Tibial nerve (tissue), 4 donors: ENCODE measurements around the gene MLLT6. TPM values are rescaled to one million over a fixed set of nuclear protein-coding genes. Genes with fewer than 3 reads are reported as not detected.

Source experiments
- DNase-seq, 2 donors: peaks; one replicate each; pipeline ENCODE4 v3.0.0-alpha.2; 2019; ENCODE audit warnings: low spot score in 2 of 2
- H3K27ac ChIP-seq, 4 donors: fragments of 200-600 bp; sonication (generic) in 3 of 4; one replicate each; pipeline ENCODE4 v1.5.1; 2017 to 2019; ENCODE audit warnings: mild to moderate bottlenecking in 1 of 4
- H3K27me3 ChIP-seq, 2 donors: fragments of 200-600 bp; sonication (generic) in 1 of 2; one replicate each; pipeline versions ENCODE4 v1.5.1 to v1.6.0; 2017 to 2019
- H3K36me3 ChIP-seq, 3 donors: fragments of 200-600 bp; sonication (generic); one replicate each; pipeline ENCODE4 v1.5.1; 2018 to 2019
- H3K4me1 ChIP-seq, 4 donors: fragments of 200-600 bp; sonication (generic) in 3 of 4; one replicate each; pipeline ENCODE4 v1.5.1; 2017 to 2019
- H3K4me3 ChIP-seq, 4 donors: fragments of 200-600 bp; sonication (generic) in 3 of 4; one replicate each; pipeline ENCODE4 v1.5.1; 2017 to 2019; ENCODE audit warnings: mild to moderate bottlenecking in 1 of 4, moderate library complexity in 1 of 4
- H3K9me3 ChIP-seq, 4 donors: fragments of 200-600 bp; sonication (generic) in 3 of 4; one replicate each; pipeline ENCODE4 v1.5.1; 2017 to 2019
- CTCF ChIP-seq, 5 experiments: fragments of 200-600 bp in 3 of 5; fragments of 450-650 bp in 2 of 5; sonication (generic) in 3 of 5; IDR thresholded peaks; one replicate each; pipeline ENCODE4 v1.5.1; 2016 to 2019; ENCODE audit warnings: antibody characterized with exemption in 5 of 5, mild to moderate bottlenecking in 3 of 5, moderate library complexity in 2 of 5
- EP300 ChIP-seq, 2 donors: sonication (generic); formaldehyde crosslinking; IDR thresholded peaks; one replicate each; pipeline ENCODE4 v1.6.1; 2017; ENCODE audit warnings: antibody characterized with exemption in 2 of 2, mild to moderate bottlenecking in 1 of 2
- POLR2A ChIP-seq, 2 donors: fragments of 450-650 bp; IDR thresholded peaks; one replicate each; pipeline ENCODE4 v1.6.1; 2017; ENCODE audit warnings: antibody characterized with exemption in 2 of 2, mild to moderate bottlenecking in 2 of 2, moderate library complexity in 2 of 2
- WGBS, 2 donors: methylation state at CpG; one replicate each; pipeline ENCODE4 v1.1.5; 2018; 5-methylcytosine and 5-hydroxymethylcytosine counted together
- total RNA-seq, 4 donors: library from RNA; depleted of rRNA; stranded (reverse); fragments of >200 nt; gene quantifications; one replicate each; pipeline ENCODE4 v1.1.0, GENCODE V29; 2016

MLLT6 gene
- total RNA-seq, 4 donors from 2014 or later = 83.9 to 185 (median 116) TPM

GRCh38 chr17:38677819-38678218 lies 27.3 kb upstream of the MLLT6 start:
- Histone ChIP-seq H3K27me3 (peaks cover 0 to 37% of the 10 kb centered on the region in 2 donors), H3K4me3 (no peak overlapping the region), H3K9me3 (no peaks in the 10 kb centered on the region), H3K36me3 (no peaks in the 10 kb centered on the region), H3K27ac (no peak overlapping the region), H3K4me1 (peaks cover 0 to 38% (median 21%) of the 10 kb centered on the region in 4 donors)
- WGBS, 2 donors = 88 to 89% methylated on average over 6 of the region's 6 CpGs
- TF ChIP-seq POLR2A (IDR thresholded peaks at IDR 0.05) (no peak), EP300 (IDR thresholded peaks at IDR 0.05) (no peak), CTCF (IDR thresholded peaks at IDR 0.05) (no peak)
- DNase-seq = no peak

GRCh38 chr17:38681096-38681495 lies 24.0 kb upstream of the MLLT6 start:
- Histone ChIP-seq H3K9me3 (no peaks in the 10 kb centered on the region), H3K36me3 (no peaks in the 10 kb centered on the region), H3K4me1 (peaks cover 0 to 11% (median 0%) of the 10 kb centered on the region in 4 donors), H3K27ac (no peak overlapping the region), H3K27me3 (peaks cover 0 to 4% of the 10 kb centered on the region in 2 donors), H3K4me3 (no peak overlapping the region)
- TF ChIP-seq CTCF (IDR thresholded peaks at IDR 0.05) (no peak), EP300 (IDR thresholded peaks at IDR 0.05) (no peak), POLR2A (IDR thresholded peaks at IDR 0.05) (no peak)
- no peak for DNase-seq
- WGBS, 2 donors = 88 to 89% methylated on average over 3 of the region's 3 CpGs

- Histone ChIP-seq H3K4me1 (no peaks in the 10 kb centered on the region), H3K27ac (no peak overlapping the region), H3K36me3 (no peaks in the 10 kb centered on the region), H3K27me3 (no peaks in the 10 kb centered on the region), H3K9me3 (no peaks in the 10 kb centered on the region), H3K4me3 (no peak overlapping the region)
- no peak for TF ChIP-seq EP300 (IDR thresholded peaks at IDR 0.05)
- no peak for TF ChIP-seq POLR2A (IDR thresholded peaks at IDR 0.05)
- no peak for TF ChIP-seq CTCF (IDR thresholded peaks at IDR 0.05)
- DNase-seq = no peak
- WGBS, 2 donors = 59 to 65% methylated on average over 12 of the region's 12 CpGs
These were observed 19.6 kb upstream of the MLLT6 start for GRCh38 chr17:38685491-38685890.

GRCh38 chr17:38687286-38687685 lies 17.8 kb upstream of the MLLT6 start:
- Histone ChIP-seq H3K36me3 (no peaks in the 10 kb centered on the region), H3K27ac (no peak overlapping the region), H3K9me3 (no peaks in the 10 kb centered on the region), H3K4me1 (no peaks in the 10 kb centered on the region), H3K27me3 (no peaks in the 10 kb centered on the region), H3K4me3 (no peak overlapping the region)
- WGBS, 2 donors = 87% methylated on average over 5 of the region's 5 CpGs
- DNase-seq = no peak
- TF ChIP-seq POLR2A (IDR thresholded peaks at IDR 0.05) = no peak
- no peak for TF ChIP-seq CTCF (IDR thresholded peaks at IDR 0.05)
- TF ChIP-seq EP300 (IDR thresholded peaks at IDR 0.05) = no peak

- WGBS, 2 donors = 75 to 80% methylated on average over 4 of the region's 4 CpGs
These were observed 14.7 kb upstream of the MLLT6 start for GRCh38 chr17:38690386-38690785.

More at GRCh38 chr17:38690386-38690785, 14.7 kb upstream of the MLLT6 start:
- peaks cover 0 to 16% (median 10%) of the 10 kb centered on the region in 4 donors for H3K4me1 ChIP-seq
- TF ChIP-seq EP300 (IDR thresholded peaks at IDR 0.05) (no peak), POLR2A (IDR thresholded peaks at IDR 0.05) (no peak), CTCF (IDR thresholded peaks at IDR 0.05) (no peak)
- H3K9me3 ChIP-seq = no peaks in the 10 kb centered on the region
- H3K27me3 ChIP-seq = no peaks in the 10 kb centered on the region
- no peaks in the 10 kb centered on the region for H3K36me3 ChIP-seq
- H3K4me3 ChIP-seq = no peak overlapping the region
- H3K27ac ChIP-seq = no peak overlapping the region
- DNase-seq = no peak
